Cerebellar nuclear complex (tissue), 1 donor: Measurements from ENCODE around the gene RPL13A.

ENCODE experiments used
- DNase-seq, 2 experiments: peaks; one replicate each; lab custom pipeline; 2025; lab: John Stamatoyannopoulos, UW

The RPL13A gene

GRCh38 chr19:49481020-49481683, 6.3 kb upstream of the RPL13A start:
- DNase-seq: no peak

DNA sequence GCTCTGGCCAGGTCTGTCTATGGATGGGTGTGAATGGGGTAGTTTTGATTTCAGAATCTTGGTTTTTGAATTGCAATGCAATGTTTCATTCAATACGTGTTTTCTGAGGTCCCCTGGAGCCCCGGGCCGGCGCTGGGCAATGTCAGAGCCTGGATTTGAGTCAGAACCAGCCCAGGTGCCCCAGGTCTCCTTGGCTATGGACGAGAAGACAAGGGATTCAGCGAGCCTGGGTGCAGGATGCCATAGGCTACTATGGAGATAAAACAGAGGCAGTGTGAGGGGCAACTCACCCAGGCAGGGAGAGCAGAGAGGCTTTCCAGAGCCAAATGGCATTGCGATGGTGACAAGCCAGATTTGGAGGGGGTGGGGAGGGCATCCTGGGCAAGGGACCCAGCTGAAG, 1.2 kb upstream of the RPL13A start:
- no peak for DNase-seq

DNA sequence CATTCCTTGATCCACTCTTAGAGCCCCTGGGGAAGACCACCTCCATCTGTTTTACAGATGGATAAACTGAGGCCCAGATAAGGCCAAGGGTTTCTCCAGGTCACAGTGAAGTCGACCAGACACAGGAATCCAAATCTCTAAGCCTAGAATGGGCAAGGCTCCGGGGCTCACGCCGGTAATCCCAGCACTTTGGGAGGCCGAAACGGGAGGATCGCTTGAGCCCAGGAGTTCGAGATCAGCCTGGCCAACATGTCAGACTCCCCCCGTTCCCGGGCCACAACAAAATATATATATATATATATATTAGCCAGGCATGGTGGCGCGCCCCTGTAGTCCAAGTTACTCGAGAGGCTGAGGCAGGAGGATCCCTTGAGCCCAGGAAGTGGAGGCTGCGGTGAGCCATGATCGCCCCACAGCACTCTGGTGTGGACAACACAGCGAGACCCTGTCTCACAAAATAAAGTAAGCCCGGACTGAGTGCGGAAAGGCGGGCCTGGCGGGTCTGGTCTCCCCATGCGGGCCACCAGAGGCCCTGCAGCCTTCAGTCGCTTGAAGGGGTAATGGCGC, 615 bp upstream of the RPL13A start:
- no peak for DNase-seq

DNA sequence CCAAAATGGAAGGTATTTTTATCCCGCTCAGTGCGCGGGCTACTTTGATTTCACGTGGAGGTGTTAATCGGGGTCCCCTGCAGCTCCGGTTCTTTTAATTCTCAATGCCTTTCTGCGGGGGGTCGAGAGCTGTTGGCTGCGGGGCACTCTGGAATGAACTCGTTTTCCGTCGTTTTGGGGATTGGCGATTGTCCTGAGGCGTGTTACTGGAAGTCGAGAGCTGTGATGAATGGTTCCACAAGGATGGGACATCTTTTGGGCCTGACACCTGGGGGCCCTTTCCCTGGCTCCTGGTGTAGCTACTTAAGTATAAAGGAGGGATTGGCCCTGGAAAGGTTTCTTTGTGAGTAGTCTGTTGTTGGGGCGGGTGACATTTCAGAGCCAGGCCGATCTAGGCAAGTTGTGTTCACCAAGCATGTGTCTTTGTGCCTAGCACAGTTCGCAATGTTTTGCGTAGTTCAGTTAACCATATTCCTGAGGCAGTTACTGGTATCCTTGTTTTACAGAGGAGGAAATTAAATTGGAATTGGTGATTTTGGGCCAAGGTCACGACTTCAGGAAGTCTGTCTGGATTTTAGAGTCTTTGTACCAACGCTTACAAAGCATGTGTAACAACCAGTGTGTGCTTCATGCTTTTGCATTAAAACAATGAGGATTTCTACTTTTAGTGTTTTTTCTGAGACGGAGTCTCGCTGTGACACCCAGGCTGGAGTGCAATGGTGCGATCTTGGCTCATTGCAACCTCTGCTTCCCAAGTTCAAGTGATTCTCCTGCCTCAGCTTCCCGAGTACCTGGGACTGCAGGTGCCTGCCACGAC, 846 bp downstream of the RPL13A start:
- no peak for DNase-seq

DNA sequence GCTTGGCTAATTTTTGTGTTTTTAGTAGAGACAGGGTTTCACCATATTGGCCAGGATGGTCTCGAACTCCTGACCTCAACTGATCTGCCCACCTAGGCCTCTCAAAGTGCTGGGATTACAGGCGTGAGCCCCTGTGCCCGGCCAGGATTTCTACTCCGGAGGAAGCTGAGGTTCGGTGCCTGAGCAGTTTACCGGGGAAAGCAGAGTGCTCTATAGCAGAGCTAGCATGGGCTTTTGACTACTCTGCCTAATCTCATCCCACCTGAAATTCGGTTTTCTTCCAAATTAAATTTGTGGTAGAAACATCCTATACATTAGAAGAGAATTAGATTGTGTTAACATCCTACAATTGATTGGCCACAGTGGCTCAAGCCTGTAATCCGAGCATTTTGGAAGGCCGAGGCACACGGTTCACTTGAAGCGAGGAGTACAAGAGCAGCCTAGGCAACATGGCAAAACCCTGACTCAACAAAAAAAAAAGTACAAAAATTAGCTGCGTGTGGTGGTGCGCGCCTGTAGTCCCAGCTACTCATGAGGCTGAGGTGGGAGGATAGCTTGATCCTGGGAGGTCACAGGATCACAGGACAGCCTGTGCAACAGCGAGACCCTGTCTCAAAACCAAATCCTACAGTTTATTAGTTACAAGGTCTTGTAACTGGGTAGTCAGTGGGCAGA, 1.6 kb downstream of the RPL13A start:
- no peak for DNase-seq

DNA sequence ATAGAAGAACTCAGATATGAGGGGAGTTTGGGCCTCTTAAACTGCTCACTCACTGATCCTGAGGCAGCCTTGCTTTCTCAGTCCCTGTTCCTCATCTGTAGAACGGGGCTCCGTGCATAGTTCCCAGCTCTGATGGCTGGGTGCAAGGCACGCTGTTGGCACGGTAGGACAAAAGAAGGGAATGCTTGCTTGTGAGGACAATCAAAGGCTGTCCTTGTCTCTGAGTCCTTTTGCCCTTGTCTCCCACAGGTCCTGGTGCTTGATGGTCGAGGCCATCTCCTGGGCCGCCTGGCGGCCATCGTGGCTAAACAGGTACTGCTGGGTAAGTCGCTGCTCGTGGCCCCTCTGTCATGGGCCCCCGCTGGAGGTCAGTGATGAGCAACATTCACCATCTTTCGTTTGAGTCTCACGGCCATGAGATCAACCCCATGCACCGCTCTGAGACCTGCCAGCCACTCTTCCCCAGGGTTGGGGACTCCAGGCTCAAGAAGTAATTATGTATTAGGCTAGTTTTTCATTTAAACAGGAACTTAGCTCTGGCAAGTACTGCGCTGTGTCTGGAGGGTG, 2.3 kb downstream of the RPL13A start:
- DNase-seq: no peak

DNA sequence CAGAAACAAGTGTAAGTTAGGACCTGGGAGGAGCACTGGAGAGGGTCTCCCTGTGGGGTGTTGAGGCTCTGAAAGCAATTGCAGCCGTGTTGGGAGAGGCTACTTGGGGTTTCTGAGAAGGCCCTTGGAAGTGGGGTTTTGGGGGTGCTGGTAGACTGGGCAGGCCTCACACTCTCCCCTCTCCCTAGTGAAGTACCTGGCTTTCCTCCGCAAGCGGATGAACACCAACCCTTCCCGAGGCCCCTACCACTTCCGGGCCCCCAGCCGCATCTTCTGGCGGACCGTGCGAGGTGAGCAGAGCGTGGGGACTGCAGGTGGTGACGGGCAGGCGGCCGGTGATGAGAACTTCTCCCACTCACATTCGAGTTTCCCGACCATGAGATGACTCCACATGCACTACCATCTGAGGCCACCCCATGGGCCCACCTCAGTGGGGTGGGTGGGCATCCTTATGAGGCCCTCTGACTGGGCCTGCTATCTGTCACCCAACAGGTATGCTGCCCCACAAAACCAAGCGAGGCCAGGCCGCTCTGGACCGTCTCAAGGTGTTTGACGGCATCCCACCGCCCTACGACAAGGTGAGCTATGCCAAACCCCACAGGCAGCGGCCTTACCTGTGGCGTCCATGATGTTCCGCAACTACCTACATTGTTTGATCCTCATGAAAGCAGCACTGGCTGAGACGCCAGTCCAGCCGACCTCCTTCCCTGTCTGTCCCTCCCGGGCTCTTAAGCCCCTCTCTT, 3.0 kb downstream of the RPL13A start:
- no peak for DNase-seq

DNA sequence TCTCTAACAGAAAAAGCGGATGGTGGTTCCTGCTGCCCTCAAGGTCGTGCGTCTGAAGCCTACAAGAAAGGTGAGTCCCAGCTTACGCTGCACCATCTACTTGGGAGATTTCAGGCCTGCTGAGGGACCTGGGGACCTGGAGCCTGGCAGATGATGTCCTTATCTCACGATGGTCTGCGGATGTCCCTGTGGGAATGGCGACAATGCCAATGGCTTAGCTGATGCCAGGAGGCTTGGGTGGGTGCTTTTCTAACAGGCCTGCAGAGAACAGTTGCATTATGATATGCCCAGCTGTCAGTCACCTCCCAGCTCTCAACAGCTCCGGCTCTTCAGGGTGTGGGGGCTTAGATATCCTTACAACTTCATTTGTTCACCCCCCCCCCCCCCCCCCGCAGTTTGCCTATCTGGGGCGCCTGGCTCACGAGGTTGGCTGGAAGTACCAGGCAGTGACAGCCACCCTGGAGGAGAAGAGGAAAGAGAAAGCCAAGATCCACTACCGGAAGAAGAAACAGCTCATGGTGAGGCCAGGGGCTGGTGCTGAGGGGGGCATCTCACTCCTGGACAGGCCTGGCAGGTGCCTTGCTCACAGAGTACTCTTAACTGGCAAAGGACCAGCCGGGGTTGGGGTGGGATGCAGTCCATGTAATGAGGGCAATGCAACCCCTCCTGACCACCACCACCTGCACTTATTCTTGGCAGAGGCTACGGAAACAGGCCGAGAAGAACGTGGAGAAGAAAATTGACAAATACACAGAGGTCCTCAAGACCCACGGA, 3.8 kb downstream of the RPL13A start:
- DNase-seq: no peak

GRCh38 chr19:49491804-49492572, 4.6 kb downstream of the RPL13A start:
- no peak for DNase-seq

DNA sequence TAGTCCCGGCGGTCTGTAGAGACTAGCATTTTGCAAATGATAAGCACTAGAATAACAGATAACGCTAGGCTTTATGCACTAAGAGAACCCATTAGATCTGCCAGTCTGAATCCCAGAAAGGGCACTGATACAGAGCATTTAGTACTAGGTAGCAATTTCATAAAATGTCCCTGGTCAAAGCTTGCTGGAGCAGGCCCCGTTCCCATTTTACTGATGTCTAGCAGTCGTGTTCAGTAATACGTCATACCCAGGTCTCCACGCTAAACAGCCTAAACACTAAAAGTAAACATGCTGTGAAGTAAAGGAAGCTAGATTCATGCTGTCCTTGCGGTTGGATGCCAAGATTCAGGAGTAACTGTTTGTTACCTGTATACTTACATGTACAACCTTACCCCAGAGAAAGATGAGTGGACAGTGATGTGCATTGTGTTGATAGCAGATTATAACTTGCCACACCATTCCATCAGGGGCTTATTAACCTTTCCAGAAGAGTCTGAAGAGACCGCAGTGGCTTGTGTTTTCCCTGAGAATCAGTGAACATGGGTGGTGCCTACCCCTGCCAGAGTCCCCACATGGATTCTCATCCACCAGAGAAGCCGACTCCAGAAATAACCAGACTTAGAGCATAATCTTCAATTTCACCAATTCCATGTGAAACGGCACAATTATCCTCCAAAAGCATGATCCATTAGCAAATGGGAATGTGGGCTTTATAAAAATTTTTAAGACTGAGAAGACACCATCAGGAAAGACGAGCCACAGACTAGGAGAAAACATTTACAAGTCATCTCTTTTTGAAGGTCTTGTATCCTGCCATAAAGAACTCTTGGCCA, 5.4 kb downstream of the RPL13A start:
- no peak for DNase-seq

- DNase-seq: no peak
Observed at GRCh38 chr19:49496574-49497008, 9.2 kb downstream of the RPL13A start.

- DNase-seq: no peak
Observed at GRCh38 chr19:49497047-49497788, 9.8 kb downstream of the RPL13A start.

DNA sequence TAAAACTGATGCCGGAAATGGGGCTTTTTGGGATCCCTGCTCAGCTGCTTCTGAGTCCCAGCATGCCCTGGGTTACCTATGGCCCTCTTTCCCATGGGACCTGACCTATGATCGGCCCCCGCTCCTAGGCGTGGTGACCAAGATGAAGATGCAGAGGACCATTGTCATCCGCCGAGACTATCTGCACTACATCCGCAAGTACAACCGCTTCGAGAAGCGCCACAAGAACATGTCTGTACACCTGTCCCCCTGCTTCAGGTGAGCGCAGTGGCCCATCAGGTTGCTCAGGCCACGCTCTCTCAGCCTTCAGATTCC, 10.3 kb downstream of the RPL13A start:
- no peak for DNase-seq

DNA sequence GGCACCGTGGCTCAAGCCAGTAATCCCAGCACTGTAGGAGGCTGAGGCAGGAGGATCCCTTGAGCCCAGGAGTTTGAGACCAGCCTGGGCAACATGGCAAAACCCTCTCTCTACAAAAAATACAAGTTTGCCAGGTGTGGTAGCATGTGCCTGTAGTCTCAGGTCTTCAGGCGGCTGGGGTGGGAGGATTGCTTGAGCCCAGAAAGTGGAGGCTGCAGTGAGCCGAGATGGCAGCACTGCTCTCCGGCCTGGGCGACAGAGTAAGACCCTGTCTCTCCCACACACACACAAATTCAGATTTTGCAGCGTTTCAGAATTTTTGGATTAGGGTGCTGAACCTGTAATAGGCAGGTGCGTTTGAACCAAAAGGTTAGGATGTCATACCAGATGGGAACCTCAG, 11.1 kb downstream of the RPL13A start:
- no peak for DNase-seq

GRCh38 chr19:49499030-49499670, 11.7 kb downstream of the RPL13A start:
- DNase-seq: no peak

DNA sequence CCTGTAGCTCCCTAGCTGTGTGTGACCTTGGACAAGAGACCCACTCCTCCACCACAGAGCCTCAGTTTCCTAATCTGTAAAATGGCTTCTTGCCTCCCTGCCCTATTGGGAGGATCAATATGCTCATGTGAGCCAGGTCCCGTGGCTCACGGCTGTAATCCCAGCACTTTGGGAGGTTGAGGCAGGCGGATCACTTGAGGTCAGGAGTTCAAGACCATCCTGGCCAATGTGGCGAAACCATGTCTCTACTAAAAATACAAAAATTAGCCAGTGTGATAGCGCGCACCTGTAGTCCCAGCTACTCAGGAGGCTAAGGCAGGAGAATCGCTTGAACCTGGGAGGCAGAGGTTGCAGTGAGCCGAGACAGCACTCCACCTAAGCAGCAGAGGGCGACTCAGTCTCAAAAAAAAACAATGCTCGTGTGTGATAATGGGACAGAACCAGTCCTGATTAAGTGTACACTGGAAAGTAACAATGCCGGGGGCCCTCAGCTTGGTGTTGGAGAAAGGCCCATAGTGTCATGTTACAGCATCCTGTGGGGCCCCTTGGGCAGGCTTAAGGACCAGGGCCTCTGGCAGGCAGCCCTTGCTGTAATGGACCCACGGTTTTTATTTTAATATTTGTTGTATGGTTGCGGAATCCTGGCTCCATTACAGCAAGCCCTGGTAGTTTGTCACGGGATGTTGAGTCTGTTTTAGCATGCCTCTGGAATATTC, 15.6 kb downstream of the RPL13A start:
- DNase-seq: no peak

DNA sequence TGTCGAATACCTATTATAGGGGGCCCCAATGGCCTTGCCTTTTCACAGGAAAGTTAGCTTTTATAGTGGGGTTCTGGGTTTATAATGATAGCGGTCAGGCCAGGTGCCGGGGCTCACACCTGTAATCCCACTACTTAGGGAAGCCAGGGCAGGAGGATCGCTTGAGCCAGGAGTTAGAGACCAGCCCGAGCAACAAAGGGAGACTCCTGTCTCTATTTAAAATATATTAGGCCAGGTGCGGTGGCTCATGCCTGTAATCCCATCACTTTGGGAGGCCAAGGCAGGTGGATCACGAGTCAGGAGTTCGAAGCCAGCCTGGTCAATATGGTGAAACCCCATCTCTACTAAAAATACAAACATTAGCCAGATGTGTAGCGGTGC, 16.2 kb downstream of the RPL13A start:
- no peak for DNase-seq
